22Rv1 (cell line): ENCODE measurements around the gene LRRC70.
"Not testable (repeated sequence)": the region's sequence is repeated elsewhere in the genome, so short reads cannot be mapped to it uniquely, and the experiment has no call there.

Experiments
- H3K27ac ChIP-seq: fragments of 450-650 bp; 2 replicates; pipeline ENCODE4 v1.5.1; 2017
- CTCF ChIP-seq: fragments of 450-650 bp; IDR thresholded peaks from 2 replicates; pipeline ENCODE4 v1.5.1; 2017; ENCODE audit warnings: mild to moderate bottlenecking
- ZFX ChIP-seq: fragments of 450-650 bp; IDR thresholded peaks from 2 replicates; pipeline ENCODE4 v1.6.1; 2017; ENCODE audit warnings: antibody characterized with exemption, borderline replicate concordance

The LRRC70 gene

GRCh38 chr5:62620761-62621160 is 42.1 kb downstream of the LRRC70 start:
- no peak overlapping the region for H3K27ac ChIP-seq
- no peak for TF ChIP-seq ZFX
- no peak for TF ChIP-seq CTCF

GRCh38 chr5:62621280-62621679 is 42.7 kb downstream of the LRRC70 start:
- H3K27ac ChIP-seq, result no peak overlapping the region

GRCh38 chr5:62623271-62623670 is 44.7 kb downstream of the LRRC70 start:
- TF ChIP-seq ZFX (no peak), CTCF (no peak)
- no peak overlapping the region for H3K27ac ChIP-seq

More at GRCh38 chr5:62621280-62621679, 42.7 kb downstream of the LRRC70 start:
- TF ChIP-seq ZFX, result no peak
- TF ChIP-seq CTCF, result no peak

GRCh38 chr5:62624436-62624835 is 45.8 kb downstream of the LRRC70 start:
- H3K27ac ChIP-seq, result not testable (repeated sequence)

- H3K27ac ChIP-seq, result no peak overlapping the region
- TF ChIP-seq CTCF (no peak), ZFX (no peak)
These were observed 47.9 kb downstream of the LRRC70 start for GRCh38 chr5:62626534-62626933.

- H3K27ac ChIP-seq, result no peak overlapping the region
- TF ChIP-seq ZFX (no peak), CTCF (no peak)
These were observed 48.5 kb downstream of the LRRC70 start for GRCh38 chr5:62627121-62627520.

- H3K27ac ChIP-seq, result no peak overlapping the region
- TF ChIP-seq CTCF (no peak), ZFX (no peak)
These were observed 49.3 kb downstream of the LRRC70 start for GRCh38 chr5:62627901-62628300.
